ENCODE results near the gene COL16A1.
A peak's percentile ranks its signal among the peaks of the same experiment; 100 is the strongest.

COL16A1 gene

GRCh38 chr1:31644560-31645273 is 59.1 kb downstream of the COL16A1 start, which contains the start of gene PEF1:
TSS of gene PEF1 (minus strand) at chr1:31644876. CDS start at chr1:31644864, 12 bp downstream.
- DNase-seq, result peak; percentile 100

GRCh38 chr1:31643976-31644559 is 59.7 kb downstream of the COL16A1 start:
- DNase-seq, result no peak

DNA sequence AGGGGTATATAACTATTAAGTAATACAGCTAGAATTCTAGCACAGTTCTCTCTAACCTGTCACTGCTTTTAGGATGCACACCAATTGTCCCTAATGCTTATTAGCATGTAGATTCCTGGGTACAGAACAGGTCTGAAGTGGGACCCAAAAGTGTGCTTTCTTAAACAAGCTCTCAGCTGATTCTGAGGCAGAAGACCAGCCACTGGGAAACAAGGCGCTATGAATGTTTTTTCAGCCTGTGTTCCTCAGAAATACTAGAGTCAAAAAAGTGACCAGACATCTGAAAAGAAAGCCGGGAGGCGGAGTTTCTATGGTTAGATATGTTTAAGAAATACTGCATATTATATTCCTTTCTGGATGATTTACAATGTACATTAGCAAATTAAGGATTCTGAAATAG is 60.9 kb downstream of the COL16A1 start:
- no peak for DNase-seq

- no peak for DNase-seq
These were observed 61.5 kb downstream of the COL16A1 start for GRCh38 chr1:31642366-31642765.

- DNase-seq, result no peak
These were observed 62.9 kb downstream of the COL16A1 start for GRCh38 chr1:31640964-31641363.

GRCh38 chr1:31640179-31640578 is 63.6 kb downstream of the COL16A1 start:
- DNase-seq, result no peak

DNA sequence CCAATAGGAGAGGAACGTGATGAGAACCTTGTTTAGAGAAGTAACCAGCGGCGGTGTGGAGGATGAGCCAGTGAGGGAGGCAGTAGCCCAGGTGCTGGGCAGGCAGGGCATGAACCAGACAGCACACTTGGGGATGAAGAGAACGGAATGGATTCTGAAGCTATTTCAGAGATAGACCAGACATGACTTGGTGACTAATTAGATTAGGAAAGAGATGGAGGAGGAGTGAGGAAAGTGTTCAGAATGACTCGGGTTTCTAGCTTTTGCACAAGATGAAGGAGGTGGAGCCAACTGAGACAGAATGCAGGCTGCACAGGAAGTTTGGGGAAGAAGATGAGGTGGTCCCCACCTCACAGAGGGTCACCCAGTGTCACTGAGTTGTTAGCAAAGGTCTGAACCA is 64.3 kb downstream of the COL16A1 start:
- DNase-seq, result no peak

DNA sequence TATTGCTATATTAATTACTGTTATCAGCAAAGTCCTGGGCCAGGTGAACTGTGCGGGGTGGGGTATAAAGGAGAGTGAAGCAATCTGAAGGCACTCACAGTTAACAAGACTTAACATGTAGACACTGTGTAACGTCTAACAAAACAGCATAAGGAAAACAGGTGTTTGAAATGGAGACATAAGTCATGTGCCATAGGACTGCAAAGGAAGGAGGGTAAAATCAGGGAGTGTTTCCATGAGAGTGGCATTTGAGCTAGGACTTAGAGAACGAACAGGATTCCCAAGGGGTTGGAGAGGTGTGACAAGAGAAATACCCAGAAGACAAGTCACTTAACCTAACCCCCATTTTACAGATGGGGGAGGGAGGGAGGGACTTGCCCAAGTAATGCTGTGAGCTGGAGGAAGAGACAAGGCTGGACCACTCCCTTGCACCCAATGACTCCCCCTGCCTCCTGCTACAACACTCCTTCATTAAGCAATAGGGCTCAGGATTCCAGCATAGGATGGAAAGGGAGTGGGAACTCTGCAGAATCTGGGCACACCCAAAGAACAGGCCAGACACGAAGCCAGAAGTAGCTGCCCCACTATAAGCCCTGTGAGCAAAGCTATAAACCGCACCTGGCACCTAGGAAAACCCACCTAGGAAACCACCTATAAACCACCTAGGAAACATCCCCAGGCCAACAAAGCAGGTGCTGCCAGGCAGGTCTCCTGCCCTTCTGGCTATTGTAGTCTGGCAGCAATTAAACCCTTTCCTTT is 65.7 kb downstream of the COL16A1 start:
- DNase-seq, result no peak

GRCh38 chr1:31633117-31633516 is 70.7 kb downstream of the COL16A1 start:
- DNase-seq, result peak; percentile 31

DNA sequence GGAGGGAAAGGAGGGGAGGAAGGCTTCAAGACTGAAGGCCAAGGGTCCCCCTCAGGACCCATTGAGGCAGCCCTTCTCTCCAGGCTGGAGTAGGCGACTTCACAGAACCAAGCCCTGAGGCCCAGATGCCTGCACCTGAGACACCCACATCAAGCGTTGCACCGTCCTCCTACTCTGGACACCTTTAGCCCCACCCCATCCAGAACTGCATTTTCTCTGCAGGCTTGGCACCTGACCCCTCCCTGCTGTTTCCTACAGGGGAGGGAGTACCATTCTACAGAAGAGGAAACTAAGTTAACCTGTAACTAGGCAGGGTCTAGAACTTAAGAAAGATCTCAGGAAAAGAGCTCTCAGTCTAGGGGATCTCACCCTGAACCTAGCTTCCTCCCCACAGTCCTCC is 71.2 kb downstream of the COL16A1 start:
- DNase-seq, result no peak

GRCh38 chr1:31628931-31629556 is 74.8 kb downstream of the COL16A1 start:
- DNase-seq, result no peak

DNA sequence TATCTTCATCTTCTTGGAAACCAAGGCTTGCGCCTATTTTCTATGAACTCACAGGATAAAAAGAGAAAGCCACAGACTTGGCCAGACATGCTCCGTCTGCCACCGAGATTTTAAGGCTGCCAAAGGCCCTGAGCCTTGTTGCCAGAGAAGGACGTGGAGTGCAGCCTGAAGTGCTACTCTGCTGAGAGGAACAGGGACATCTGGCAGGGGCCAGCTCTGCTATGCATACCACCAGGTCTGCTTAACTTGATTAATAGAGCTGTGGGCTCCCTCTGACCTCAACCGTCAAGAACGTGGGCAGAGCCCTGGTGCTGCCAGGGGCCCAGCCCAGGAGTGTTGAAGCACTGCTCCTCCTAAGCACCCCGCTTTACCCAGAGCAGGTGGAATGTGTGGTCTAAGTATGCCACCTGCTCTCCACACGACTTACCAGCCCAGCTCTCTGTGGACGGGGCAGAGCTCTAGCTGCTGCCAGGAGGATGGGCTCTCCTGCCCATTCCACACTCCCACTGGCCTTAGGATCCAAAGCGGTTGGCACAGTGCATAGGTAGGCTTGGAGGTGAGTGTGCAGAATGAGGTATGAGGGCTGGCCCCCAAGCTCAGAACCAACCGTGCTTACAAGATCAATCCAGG is 75.8 kb downstream of the COL16A1 start:
- DNase-seq, result no peak

GRCh38 chr1:31627301-31627929 is 76.4 kb downstream of the COL16A1 start:
- no peak for DNase-seq

GRCh38 chr1:31626223-31627207 is 77.3 kb downstream of the COL16A1 start:
- no peak for DNase-seq

DNA sequence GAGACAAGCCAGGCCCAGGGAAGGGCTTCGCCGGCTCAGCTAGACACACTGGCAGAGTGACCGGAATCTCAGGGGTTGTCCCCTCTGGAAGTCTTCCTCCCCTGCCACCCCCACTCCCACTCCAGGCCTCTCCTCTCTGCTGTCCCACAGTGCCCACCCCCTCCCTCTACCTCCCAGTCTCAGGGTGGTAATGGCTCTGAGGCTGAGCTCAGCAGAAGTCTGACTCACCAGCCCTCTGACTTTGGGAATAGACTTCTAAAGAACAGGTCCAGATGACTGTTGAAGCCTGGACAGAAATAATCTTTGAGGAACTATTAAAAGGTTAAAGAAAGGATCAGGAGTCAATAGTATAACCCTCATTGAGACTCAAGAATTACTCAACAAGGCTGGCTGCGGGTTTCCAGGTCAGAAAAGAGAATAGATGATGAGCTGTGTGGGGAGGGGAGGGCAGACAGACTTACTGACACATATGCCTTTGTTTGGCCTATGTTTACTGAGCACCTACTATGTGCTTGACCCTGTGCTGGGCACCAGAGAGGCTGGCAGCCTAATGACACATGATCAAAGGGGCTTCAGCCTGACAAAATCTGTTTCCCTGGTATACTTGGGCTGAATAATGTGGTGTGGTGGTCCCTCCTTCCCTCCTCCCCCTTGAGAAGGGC is 78.1 kb downstream of the COL16A1 start:
- DNase-seq, result no peak

GRCh38 chr1:31624731-31625514 is 78.9 kb downstream of the COL16A1 start:
- no peak for DNase-seq

DNA sequence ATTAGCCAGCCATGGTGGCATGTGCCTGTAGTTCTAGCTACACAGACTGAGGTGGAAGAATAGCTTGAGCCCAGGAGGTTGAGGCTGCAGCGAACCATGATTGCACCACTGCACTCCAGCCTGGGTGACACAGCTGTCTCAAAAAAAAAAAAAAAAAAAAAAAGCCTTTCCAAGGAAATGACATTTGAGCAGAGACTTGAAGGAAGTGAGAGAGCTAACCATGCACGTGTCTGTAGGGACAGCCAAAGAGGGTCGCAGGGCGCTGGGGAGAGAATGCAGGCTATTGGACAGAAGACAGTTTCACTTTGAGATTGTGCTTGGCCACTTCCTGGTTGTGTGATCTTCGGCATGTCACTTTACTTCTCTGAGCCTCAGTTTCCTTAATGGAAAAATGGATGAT is 79.5 kb downstream of the COL16A1 start:
- no peak for DNase-seq

DNA sequence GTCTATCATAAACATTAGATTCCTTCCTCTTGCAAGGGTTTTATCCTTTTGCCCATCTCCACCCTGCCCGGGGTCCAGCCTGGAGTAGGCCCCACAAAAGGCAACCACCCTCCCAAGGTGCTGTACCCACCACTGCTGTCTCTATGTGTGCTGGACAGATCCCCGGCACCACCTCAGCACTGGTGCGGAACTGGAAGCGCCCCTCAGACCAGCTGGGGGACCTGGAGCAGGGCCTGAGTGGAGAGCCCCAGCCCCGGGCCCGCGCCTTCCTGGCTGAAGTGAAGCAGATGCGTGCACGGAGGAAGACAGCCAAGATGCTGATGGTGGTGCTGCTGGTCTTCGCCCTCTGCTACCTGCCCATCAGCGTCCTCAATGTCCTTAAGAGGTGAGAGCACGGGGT is 80.5 kb downstream of the COL16A1 start:
- no peak for DNase-seq

GRCh38 chr1:31621847-31622730 is 81.7 kb downstream of the COL16A1 start:
- DNase-seq, result no peak
